Measurements from ENCODE around the gene ITPKC. TPM values are rescaled to one million over a fixed set of nuclear protein-coding genes. Genes with fewer than 3 reads are reported as not detected.
A peak's percentile ranks its signal among the peaks of the same experiment; 100 is the strongest.

The ITPKC gene
- total and polyA plus RNA-seq, 4 donors = 28.0 to 97.2 (median 43.1) TPM

DNA sequence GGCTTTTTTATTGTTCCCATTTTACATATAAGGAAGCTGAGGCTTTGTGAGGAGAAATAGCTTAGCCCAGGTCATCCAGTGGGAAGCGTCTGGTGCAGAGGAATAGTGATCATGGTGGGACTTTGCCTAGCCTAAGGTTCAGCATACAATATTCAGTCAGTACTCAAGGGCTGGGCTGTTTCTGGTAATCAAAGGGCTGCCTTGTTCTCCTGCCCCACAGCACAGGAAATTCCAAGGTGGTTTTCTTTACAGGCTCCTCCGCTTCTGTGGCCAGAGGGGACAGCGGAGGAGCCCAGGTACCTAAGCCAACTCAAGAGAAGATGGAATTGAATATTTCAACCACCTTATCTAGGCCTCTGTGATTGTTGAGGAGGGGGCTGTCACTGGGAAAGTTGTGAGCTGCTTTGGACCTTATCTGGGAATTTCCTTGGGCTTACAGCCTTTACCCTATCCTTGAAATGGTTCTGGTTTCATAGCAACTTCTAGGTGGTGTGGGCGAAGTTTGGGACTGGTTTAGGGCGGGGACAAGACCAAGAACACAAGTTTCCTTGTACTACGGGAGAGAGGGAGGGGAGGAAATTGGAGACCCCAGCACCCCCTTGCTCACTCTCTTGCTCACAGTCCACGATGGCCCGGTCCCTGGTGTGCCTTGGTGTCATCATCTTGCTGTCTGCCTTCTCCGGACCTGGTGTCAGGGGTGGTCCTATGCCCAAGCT lies 58.2 kb downstream of the ITPKC start, which contains the start of gene MIA:
MIA (plus strand) TSS at position 606 of the 716 bp plus-strand sequence; CDS start at position 628, 22 bp downstream.
- 83 to 88% methylated on average over 9 of the region's 9 CpGs for WGBS, 2 donors
- no peaks in the 10 kb centered on the region for H3K9me3 ChIP-seq (ENCODE audit: control insufficient read depth in 4 of 4, insufficient read depth in 3 of 4, low read length in 3 of 4)
- peaks cover 0 to 1% (median 0%) of the 10 kb centered on the region in 4 donors for H3K36me3 ChIP-seq (ENCODE audit: control insufficient read depth in 4 of 4, insufficient read depth in 4 of 4, low read length in 4 of 4)
- no peak for ATAC-seq (ENCODE audit: insufficient read depth, low FRiP score)
- H3K9ac ChIP-seq (ENCODE audit: insufficient read depth in 1 of 2, low read length in 2 of 2) = no peak within 1 kb of the TSS
- H3K4me1 ChIP-seq (ENCODE audit: control insufficient read depth in 5 of 5, insufficient read depth in 5 of 5, low read length in 5 of 5) = peaks cover 0 to 14% (median 9%) of the 10 kb centered on the region in 5 donors
- H3K27ac ChIP-seq (ENCODE audit: low read depth in 1 of 2, low read length in 1 of 2) = no peak within 1 kb of the TSS
- DNase-seq = peak in 1 of 3 donors; percentile 35
- TF ChIP-seq, protein P1, sequence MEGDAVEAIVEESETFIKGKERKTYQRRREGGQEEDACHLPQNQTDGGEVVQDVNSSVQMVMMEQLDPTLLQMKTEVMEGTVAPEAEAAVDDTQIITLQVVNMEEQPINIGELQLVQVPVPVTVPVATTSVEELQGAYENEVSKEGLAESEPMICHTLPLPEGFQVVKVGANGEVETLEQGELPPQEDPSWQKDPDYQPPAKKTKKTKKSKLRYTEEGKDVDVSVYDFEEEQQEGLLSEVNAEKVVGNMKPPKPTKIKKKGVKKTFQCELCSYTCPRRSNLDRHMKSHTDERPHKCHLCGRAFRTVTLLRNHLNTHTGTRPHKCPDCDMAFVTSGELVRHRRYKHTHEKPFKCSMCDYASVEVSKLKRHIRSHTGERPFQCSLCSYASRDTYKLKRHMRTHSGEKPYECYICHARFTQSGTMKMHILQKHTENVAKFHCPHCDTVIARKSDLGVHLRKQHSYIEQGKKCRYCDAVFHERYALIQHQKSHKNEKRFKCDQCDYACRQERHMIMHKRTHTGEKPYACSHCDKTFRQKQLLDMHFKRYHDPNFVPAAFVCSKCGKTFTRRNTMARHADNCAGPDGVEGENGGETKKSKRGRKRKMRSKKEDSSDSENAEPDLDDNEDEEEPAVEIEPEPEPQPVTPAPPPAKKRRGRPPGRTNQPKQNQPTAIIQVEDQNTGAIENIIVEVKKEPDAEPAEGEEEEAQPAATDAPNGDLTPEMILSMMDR (IDR thresholded peaks at IDR 0.05; ENCODE audit: control extremely low read depth, extremely low read depth) = no peak
- H3K27me3 ChIP-seq (ENCODE audit: control insufficient read depth in 3 of 3, insufficient read depth in 3 of 3, low read length in 2 of 3) = no peaks in the 10 kb centered on the region
- no peak within 1 kb of the TSS for H3K4me3 ChIP-seq

DNA sequence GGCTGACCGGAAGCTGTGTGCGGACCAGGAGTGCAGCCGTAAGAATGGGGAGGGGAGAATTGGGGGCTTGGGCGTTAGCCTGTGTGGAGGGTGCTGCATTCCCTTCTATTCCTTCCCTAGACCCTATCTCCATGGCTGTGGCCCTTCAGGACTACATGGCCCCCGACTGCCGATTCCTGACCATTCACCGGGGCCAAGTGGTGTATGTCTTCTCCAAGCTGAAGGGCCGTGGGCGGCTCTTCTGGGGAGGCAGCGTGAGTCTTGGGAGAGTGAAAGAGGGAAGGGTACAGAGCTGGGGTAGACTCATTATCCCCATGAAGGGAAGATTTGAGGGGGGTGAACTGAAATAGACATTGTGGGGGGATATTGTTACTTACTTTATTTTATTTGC lies 58.7 kb downstream of the ITPKC start:
- H3K27ac ChIP-seq (ENCODE audit: low read depth in 1 of 2, low read length in 1 of 2) = no peak overlapping the region

DNA sequence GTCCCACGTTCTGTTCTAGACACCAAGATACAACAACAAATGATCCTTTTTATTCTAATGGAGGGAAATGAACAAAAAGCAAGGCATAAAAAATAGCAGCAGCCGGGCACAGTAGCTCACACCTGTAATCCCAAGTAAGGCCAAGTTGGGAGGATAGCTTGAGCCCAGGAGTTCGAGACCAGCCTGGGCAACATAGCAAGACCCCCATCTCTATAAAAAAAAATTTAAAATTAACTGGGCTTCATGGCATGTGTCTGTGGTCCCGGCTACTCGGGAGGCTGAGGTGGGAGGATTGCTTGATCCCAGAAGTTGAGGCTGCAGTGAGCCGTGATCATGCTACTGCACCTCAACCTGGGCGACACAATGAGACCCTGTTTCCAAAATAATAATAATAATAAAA lies 59.5 kb downstream of the ITPKC start:
- DNase-seq = no peak
- 79 to 83% methylated on average over 7 of the region's 7 CpGs for WGBS, 2 donors
- H3K27me3 ChIP-seq (ENCODE audit: control insufficient read depth in 3 of 3, insufficient read depth in 3 of 3, low read length in 2 of 3) = no peaks in the 10 kb centered on the region
- H3K27ac ChIP-seq (ENCODE audit: low read depth in 1 of 2, low read length in 1 of 2) = no peak overlapping the region
- H3K9ac ChIP-seq (ENCODE audit: insufficient read depth in 1 of 2, low read length in 2 of 2) = peak overlapping the region in 1 of 2 donors; percentile 99
- peaks cover 0 to 3% (median 0%) of the 10 kb centered on the region in 4 donors for H3K36me3 ChIP-seq (ENCODE audit: control insufficient read depth in 4 of 4, insufficient read depth in 4 of 4, low read length in 4 of 4)
- peaks cover 0 to 14% (median 9%) of the 10 kb centered on the region in 5 donors for H3K4me1 ChIP-seq (ENCODE audit: control insufficient read depth in 5 of 5, insufficient read depth in 5 of 5, low read length in 5 of 5)
- no peak for ATAC-seq (ENCODE audit: insufficient read depth, low FRiP score)
- TF ChIP-seq, protein P1 (IDR thresholded peaks at IDR 0.05; ENCODE audit: control extremely low read depth, extremely low read depth) = no peak
- H3K9me3 ChIP-seq (ENCODE audit: control insufficient read depth in 4 of 4, insufficient read depth in 3 of 4, low read length in 3 of 4) = no peaks in the 10 kb centered on the region
- H3K4me3 ChIP-seq = no peak overlapping the region

More for the DNA sequence above, 58.7 kb downstream of the ITPKC start:
- TF ChIP-seq, protein P1 (IDR thresholded peaks at IDR 0.05; ENCODE audit: control extremely low read depth, extremely low read depth) = no peak
- Histone ChIP-seq H3K4me1 (ENCODE audit: control insufficient read depth in 5 of 5, insufficient read depth in 5 of 5, low read length in 5 of 5) (peaks cover 0 to 14% (median 9%) of the 10 kb centered on the region in 5 donors), H3K36me3 (ENCODE audit: control insufficient read depth in 4 of 4, insufficient read depth in 4 of 4, low read length in 4 of 4) (peaks cover 0 to 3% (median 0%) of the 10 kb centered on the region in 4 donors), H3K9ac (ENCODE audit: insufficient read depth in 1 of 2, low read length in 2 of 2) (no peak overlapping the region), H3K4me3 (no peak overlapping the region), H3K9me3 (ENCODE audit: control insufficient read depth in 4 of 4, insufficient read depth in 3 of 4, low read length in 3 of 4) (no peaks in the 10 kb centered on the region), H3K27me3 (ENCODE audit: control insufficient read depth in 3 of 3, insufficient read depth in 3 of 3, low read length in 2 of 3) (no peaks in the 10 kb centered on the region)
- 93 to 96% methylated on average over 10 of the region's 10 CpGs for WGBS, 2 donors
- DNase-seq (no peak), ATAC-seq (ENCODE audit: insufficient read depth, low FRiP score) (no peak)

All from lung (tissue), 12 donors.